ENCODE data around the gene MAS1.

- TF ChIP-seq CTCF (IDR thresholded peaks at IDR 0.05) = no peak
- TF ChIP-seq CEBPB (IDR thresholded peaks at IDR 0.05) = no peak
- TF ChIP-seq SREBF2 (IDR thresholded peaks at IDR 0.05) = no peak
- no peak for TF ChIP-seq E2F6 (IDR thresholded peaks at IDR 0.05; ENCODE audit: borderline replicate concordance, low read depth)
- no peak for TF ChIP-seq ZFP36 (IDR thresholded peaks at IDR 0.05; ENCODE audit: borderline replicate concordance, partially characterized antibody)
- TF ChIP-seq RFX5 (IDR thresholded peaks at IDR 0.05) = no peak
- TF ChIP-seq BHLHE40 (IDR thresholded peaks at IDR 0.05; ENCODE audit: low read depth, low read length) = no peak
- TF ChIP-seq EP300 (IDR thresholded peaks at IDR 0.05) = no peak
Observed at GRCh38 chr6:159854959-159855358, 35.8 kb upstream of the MAS1 start.
